Measurements from ENCODE around the gene RXYLT1.

Gene RXYLT1

GRCh38 chr12:63843254-63843720 lies 63.6 kb downstream of the RXYLT1 start:
- DNase-seq = no peak

DNA sequence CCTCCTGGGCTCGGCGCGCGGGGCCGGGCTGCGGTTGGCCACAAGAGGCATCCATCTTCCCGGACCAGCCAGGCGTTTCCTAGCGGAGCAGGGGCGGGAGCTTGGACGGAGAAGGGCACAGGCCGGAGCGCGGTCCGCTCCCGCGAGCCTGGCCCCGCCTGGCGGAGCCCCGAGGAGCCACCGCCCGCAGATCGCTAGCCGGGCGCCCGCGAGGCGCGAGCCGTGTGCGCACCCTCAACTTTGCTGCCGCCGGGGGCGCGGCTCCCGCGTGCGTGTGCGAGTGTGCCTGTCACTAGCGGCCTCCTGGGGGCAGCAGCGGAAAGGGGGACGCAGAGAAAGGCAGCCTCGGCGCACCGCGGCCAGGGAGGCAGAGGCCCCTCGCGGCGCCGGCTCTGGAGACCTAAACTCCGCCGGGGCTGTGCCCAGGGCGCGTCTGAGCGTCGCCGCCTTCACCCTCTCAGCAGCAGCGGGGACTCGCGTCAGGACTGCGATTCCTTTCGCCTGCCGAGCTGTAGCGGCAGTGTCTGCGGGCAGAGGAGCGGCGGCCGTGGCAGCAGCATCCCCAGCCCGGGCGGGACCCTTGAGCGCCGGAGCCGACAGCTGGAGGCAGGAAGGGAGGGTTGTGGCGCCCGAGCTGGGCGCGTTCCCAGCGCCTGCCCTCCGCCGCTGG lies 64.1 kb downstream of the RXYLT1 start:
- peak; percentile 20 to 98 (median 90) for DNase-seq

DNA sequence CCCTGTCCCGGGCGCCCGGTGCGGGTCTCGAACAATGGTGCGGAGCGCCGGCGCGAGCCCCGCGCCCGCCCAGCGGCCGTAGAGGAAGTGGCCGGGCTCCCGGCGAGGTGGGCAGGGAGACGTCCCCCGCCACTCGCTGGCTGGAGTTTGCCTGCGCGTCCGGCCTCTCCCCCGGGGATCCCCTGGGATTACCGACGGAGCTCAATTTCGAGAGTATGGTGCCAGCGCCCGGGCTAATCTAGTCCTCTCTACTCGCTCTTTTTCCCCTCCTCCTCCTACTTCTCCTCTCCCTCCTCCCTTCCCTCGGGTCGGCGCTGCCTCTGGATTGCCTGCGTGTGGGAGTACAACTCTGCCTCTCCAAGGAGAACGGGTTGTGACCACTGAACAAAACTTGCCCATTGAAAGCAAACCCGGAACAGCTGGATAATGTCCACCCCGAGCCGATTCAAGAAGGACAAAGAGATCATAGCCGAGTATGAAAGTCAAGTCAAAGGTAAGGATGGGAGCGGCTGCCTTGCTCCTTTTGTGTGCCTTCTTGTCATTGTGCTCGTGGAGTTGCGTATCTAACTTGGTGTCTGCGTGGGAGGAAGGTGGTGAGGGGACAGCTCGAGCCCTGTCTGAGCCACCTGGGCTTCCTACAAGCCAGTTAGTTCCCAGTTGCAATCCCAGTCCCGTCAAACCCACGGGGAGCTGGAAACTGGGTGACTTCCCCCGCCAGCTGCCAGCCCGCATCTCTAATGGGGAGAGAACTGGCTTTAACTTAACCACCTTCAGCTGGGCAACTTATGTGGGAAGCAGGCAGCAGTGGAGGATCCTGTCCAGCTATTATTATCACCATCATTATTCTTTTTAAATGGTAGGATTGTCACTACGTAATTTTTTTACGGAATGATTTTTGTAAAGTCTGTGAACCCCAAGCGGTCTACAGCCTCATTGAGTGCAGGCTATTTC lies 65.0 kb downstream of the RXYLT1 start, which contains the start of gene SRGAP1:
SRGAP1 (plus strand) TSS at position 310 of the 951 bp plus-strand sequence; CDS start at position 427, 117 bp downstream.
- peak in 44 of 51 donors; percentile 15 to 88 (median 60) for DNase-seq

DNA sequence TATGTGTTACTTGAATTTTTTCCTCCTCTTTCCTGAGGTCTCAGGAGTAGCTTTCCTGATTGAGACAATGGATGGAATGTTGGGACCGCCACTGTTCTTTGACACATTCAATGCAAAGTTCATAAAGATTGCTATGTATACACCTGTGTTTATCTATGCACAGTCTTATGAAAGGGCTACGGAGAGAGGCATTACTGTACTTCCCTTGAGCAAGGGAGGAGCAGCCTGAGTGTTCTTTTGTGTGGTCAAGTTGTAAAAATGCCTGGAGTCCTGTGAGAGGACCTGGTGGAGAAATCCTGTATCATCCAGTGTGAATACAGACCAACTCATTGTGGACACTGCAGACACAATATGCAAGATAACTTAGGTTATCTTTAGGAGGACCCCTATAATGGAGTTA lies 66.0 kb downstream of the RXYLT1 start:
- peak in 1 of 51 donors; percentile 26 for DNase-seq

DNA sequence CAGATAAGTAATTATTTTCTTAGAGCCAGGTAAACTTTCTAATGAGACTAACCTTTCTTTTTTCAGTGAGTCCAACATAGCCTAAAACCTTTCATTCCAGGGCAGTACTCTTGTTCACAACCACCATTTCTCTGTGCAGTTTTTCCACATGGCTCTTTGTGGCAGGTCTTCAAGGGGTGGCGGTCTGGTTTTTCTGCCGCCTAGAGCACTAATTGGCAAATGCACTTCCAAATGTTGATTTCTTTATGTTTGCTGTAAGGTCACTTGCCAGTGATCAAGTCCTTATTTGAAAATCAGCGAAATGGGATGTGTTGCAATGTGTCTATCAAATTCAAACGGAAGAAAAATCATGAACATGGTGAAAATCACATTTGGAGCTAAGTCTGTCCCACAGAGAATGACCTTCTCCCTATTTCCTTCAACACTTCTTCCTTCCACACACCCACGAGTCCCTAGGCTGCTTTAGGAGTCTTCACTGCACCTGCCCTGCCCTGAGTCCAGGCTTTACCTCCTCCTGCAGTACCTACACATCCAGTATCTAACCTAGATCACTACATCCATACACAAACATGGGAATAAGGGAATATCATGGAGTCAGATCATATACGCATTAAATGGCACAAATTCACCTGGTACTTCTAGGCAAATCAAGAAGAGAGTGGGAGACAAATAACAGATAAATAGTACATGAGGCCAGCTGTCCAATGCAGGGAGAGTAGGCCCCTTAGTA lies 66.7 kb downstream of the RXYLT1 start:
- DNase-seq = peak in 4 of 51 donors; percentile 5 to 49 (median 16)

DNA sequence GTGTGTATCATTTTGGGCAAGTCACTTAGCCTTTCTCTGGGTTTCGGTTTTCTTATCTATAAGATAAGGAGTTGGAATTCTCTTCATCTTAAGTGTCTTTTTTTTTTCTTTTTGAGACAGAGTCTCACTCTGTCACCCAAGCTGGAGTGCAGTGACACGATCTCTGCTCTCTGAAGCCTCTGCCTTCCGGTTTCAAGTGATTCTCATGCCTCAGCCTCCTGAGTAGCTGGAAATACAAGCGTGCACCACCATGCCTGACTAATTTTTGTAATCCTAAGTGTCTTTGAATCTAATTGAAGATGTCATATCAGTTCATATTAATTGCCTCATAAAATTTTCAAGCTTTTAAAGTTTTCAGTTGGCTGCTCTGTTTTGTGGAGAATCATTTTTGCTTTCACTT lies 68.7 kb downstream of the RXYLT1 start:
- no peak for DNase-seq

GRCh38 chr12:63849106-63849620 lies 69.5 kb downstream of the RXYLT1 start:
- no peak for DNase-seq

GRCh38 chr12:63849641-63850040 lies 69.9 kb downstream of the RXYLT1 start:
- no peak for DNase-seq

DNA sequence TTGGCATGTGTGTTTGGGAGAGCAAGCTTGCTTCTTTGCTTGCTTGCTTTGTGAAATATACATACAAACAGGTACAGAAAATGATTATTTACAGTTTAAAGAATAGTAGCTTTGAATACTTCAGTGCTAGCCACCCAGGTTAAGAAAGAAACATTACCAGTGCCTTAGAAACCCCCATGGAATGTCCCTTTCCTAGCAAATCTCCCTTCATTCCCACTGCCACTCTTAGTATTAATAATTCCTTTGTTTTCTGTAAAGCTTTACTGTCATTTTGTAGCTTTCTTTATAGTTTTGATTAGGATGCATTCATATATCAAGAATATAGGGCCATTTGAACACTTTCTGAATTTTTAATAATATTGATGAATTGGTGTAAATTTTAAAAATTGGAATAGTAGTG lies 74.3 kb downstream of the RXYLT1 start:
- no peak for DNase-seq

DNA sequence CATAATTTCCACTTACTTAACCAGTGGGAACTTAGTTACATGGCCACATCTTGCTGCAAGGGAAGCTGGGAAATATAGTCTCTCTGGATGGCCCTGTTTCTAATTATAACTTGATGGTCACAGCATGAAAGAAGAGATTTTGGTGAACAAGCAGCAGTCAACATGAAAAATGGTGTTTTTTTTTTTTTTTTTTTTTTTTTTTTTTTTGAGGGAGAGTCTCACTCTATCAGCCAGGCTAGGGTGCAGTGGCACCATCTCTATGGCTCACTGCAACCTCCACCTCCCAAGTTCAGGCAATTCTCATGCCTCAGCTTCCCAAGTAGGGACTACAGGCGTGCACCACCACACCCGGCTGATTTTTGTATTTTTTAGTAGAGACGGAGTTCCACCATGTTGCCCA lies 75.6 kb downstream of the RXYLT1 start:
- no peak for DNase-seq

- no peak for DNase-seq
These were observed 78.3 kb downstream of the RXYLT1 start for GRCh38 chr12:63857771-63858670.
